Measurements from ENCODE around the gene LAMA2.

DNA sequence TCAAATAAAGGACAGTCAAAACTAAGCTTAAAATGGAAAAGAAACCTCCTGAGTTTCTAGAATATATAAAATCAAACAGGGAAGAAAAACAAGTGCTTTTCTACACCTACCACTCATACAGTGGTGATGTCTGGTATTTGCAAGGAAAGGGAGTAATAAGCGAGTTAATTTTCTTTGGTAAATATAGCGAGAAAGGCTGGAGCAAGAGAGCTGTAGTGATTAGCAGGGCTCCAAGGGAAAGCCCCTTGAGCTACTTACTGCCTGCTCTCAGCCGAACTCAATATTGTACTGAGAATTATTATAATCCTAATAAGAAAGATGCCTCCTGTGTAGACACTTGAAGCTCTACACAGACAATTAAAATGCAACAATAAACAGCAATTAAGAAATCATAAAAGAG is 296.3 kb downstream of the LAMA2 start:
- TF ChIP-seq, protein P1, sequence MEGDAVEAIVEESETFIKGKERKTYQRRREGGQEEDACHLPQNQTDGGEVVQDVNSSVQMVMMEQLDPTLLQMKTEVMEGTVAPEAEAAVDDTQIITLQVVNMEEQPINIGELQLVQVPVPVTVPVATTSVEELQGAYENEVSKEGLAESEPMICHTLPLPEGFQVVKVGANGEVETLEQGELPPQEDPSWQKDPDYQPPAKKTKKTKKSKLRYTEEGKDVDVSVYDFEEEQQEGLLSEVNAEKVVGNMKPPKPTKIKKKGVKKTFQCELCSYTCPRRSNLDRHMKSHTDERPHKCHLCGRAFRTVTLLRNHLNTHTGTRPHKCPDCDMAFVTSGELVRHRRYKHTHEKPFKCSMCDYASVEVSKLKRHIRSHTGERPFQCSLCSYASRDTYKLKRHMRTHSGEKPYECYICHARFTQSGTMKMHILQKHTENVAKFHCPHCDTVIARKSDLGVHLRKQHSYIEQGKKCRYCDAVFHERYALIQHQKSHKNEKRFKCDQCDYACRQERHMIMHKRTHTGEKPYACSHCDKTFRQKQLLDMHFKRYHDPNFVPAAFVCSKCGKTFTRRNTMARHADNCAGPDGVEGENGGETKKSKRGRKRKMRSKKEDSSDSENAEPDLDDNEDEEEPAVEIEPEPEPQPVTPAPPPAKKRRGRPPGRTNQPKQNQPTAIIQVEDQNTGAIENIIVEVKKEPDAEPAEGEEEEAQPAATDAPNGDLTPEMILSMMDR (IDR thresholded peaks at IDR 0.05), result no peak
- no peak for TF ChIP-seq POLR2A (IDR thresholded peaks at IDR 0.05)

Measured in testis (tissue), 2 donors.